GM12891 (cell line): ENCODE measurements around the gene ETS1.

Source experiments
- POLR2A ChIP-seq: IDR thresholded peaks from 2 replicates; pipeline ENCODE4 v1.6.1; 2011; ENCODE audit warnings: low read depth, low read length, control low read depth
- POLR2AphosphoS5 ChIP-seq: IDR thresholded peaks from 2 replicates; pipeline ENCODE4 v1.6.1; 2011; ENCODE audit warnings: low read depth, low read length, control low read depth
- SPI1 ChIP-seq: IDR thresholded peaks from 2 replicates; pipeline ENCODE4 v1.6.1; 2011; ENCODE audit warnings: low read depth, low read length, control low read depth
- TAF1 ChIP-seq: IDR thresholded peaks from 2 replicates; pipeline ENCODE4 v1.6.1; 2011; ENCODE audit warnings: low read depth, low read length, control low read depth

GRCh38 chr11:128473636-128474035 lies 113.7 kb downstream of the ETS1 start:
- no peak for TF ChIP-seq POLR2AphosphoS5
- TF ChIP-seq POLR2A = no peak
- peak; percentile 34; the same call in 1 of the 2 replicates for TF ChIP-seq TAF1
- TF ChIP-seq SPI1 = no peak
